ENCODE measurements around the gene PLCB3.

PLCB3 gene

GRCh38 chr11:64283092-64283491, 31.8 kb downstream of the PLCB3 start:
- TF ChIP-seq SPI1 (IDR thresholded peaks at IDR 0.05; ENCODE audit: borderline replicate concordance, low read depth) (no peak), POLR2AphosphoS5 (IDR thresholded peaks at IDR 0.05; ENCODE audit: low read depth) (no peak), GABPA (IDR thresholded peaks at IDR 0.05; ENCODE audit: low read depth) (no peak), REST (IDR thresholded peaks at IDR 0.05; ENCODE audit: insufficient replicate concordance, low read depth) (no peak)
- TF ChIP-seq, protein P1, sequence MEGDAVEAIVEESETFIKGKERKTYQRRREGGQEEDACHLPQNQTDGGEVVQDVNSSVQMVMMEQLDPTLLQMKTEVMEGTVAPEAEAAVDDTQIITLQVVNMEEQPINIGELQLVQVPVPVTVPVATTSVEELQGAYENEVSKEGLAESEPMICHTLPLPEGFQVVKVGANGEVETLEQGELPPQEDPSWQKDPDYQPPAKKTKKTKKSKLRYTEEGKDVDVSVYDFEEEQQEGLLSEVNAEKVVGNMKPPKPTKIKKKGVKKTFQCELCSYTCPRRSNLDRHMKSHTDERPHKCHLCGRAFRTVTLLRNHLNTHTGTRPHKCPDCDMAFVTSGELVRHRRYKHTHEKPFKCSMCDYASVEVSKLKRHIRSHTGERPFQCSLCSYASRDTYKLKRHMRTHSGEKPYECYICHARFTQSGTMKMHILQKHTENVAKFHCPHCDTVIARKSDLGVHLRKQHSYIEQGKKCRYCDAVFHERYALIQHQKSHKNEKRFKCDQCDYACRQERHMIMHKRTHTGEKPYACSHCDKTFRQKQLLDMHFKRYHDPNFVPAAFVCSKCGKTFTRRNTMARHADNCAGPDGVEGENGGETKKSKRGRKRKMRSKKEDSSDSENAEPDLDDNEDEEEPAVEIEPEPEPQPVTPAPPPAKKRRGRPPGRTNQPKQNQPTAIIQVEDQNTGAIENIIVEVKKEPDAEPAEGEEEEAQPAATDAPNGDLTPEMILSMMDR (IDR thresholded peaks at IDR 0.05; ENCODE audit: insufficient read depth, low read length): no peak
- Histone ChIP-seq H3K27ac (replicated peaks) (no peak overlapping the region), H3K4me3 (replicated peaks; ENCODE audit: insufficient read depth, low read length) (no peak overlapping the region), H3K27me3 (ENCODE audit: insufficient read depth, poor library complexity, severe bottlenecking) (no peaks in the 10 kb centered on the region)
- DNase-seq (ENCODE audit: low read depth in 1 of 2, low spot score in 1 of 2): no peak

DNA sequence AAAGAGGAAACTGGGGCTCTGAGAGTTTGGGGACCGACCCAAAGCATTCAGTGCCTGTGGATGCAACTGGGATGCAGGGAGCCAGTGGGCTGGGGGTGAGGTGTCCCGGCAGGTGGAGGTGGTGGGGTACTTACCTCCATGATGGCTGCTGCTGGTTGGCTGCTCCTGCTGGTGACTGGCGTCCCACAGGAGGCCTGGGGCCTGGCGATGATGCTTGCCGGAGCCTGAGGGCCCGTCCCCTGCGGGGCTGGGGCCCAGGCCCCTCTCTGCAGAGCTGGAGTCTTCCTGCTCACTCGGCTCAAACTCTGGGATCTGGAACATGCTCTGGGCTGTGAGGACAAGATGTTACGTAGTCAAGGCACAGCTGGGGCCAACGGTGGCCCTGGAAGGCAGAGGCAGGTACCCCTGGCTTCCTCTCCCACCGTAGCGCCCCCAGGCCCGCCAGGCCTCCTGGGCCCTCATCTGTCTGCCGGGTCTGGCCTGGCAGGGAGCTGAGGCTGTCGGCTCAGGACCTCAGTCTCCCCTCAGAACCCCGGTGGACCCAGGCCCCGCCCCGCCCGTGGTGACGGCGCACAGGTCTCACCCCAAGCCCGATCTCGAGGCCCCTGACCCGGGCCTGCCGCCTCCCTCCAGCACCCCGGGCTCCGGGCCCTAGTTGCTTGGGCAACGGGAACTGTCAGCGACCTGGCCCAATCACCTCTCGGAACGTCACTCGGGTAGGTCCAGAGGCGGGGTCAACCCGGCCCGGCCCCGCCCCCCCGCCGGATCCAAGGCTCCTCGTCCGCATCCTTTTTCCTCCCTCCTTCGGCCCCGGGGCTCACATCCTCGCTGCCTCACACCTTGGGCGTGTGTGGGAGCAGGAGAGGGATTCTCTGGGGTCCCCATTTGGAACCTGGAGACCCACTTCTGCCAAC, 33.0 kb downstream of the PLCB3 start, which contains the start of gene BAD:
TSS of gene BAD (minus strand) at position 618 of the 914 bp plus-strand sequence. CDS start at position 321, 297 bp downstream.
- peak; percentile 93 to 95 for DNase-seq (ENCODE audit: low read depth in 1 of 2, low spot score in 1 of 2)
- H3K4me3 ChIP-seq (replicated peaks; ENCODE audit: insufficient read depth, low read length): peak within 1 kb of the TSS; percentile 79
- TF ChIP-seq SPI1 (IDR thresholded peaks at IDR 0.05; ENCODE audit: borderline replicate concordance, low read depth) (no peak), POLR2AphosphoS5 (IDR thresholded peaks at IDR 0.05; ENCODE audit: low read depth) (peak; percentile 21; the same call in 1 of the 2 replicates)
- H3K27ac ChIP-seq (replicated peaks): peak within 1 kb of the TSS; percentile 77
- H3K27me3 ChIP-seq (ENCODE audit: insufficient read depth, poor library complexity, severe bottlenecking): no peaks in the 10 kb centered on the region

GRCh38 chr11:64284962-64285884, 33.9 kb downstream of the PLCB3 start, which contains the start of gene GPR137:
TSS of gene GPR137 (plus strand) at chr11:64285848. CDS start at chr11:64286525, 677 bp downstream.
- TF ChIP-seq, protein P1 (IDR thresholded peaks at IDR 0.05; ENCODE audit: insufficient read depth, low read length): no peak
- peak; percentile 13; the same call in 1 of the 2 replicates for TF ChIP-seq POLR2AphosphoS5 (IDR thresholded peaks at IDR 0.05; ENCODE audit: low read depth)
- peak within 1 kb of the TSS; percentile 79 for H3K4me3 ChIP-seq (replicated peaks; ENCODE audit: insufficient read depth, low read length)
- H3K27me3 ChIP-seq (ENCODE audit: insufficient read depth, poor library complexity, severe bottlenecking): peaks cover 1% of the 10 kb centered on the region
- peak; percentile 69 to 84 for DNase-seq (ENCODE audit: low read depth in 1 of 2, low spot score in 1 of 2)
- H3K27ac ChIP-seq (replicated peaks): peak within 1 kb of the TSS; percentile 77

- Histone ChIP-seq H3K27me3 (ENCODE audit: insufficient read depth, poor library complexity, severe bottlenecking) (peaks cover 10% of the 10 kb centered on the region), H3K27ac (replicated peaks) (no peak overlapping the region), H3K4me3 (replicated peaks; ENCODE audit: insufficient read depth, low read length) (peak overlapping the region; percentile 79)
- TF ChIP-seq GABPA (IDR thresholded peaks at IDR 0.05; ENCODE audit: low read depth) (no peak), POLR2AphosphoS5 (IDR thresholded peaks at IDR 0.05; ENCODE audit: low read depth) (0 out of 2 replicates have a peak, but pooled peaks have one; percentile 8), SPI1 (IDR thresholded peaks at IDR 0.05; ENCODE audit: borderline replicate concordance, low read depth) (no peak), REST (IDR thresholded peaks at IDR 0.05; ENCODE audit: insufficient replicate concordance, low read depth) (no peak)
- TF ChIP-seq, protein P1 (IDR thresholded peaks at IDR 0.05; ENCODE audit: insufficient read depth, low read length): peak; percentile 25
- DNase-seq (ENCODE audit: low read depth in 1 of 2, low spot score in 1 of 2): peak in 1 of 2 experiments; percentile 62
These were observed 34.8 kb downstream of the PLCB3 start for GRCh38 chr11:64285885-64286800.

Measured in HL-60 (cell line).